HG03135 (cell line): ENCODE results near the gene KPNB1.
"Not testable (repeated sequence)": the region's sequence is repeated elsewhere in the genome, so short reads cannot be mapped to it uniquely, and the experiment has no call there.

ENCODE experiments used
- ATAC-seq: cut with Tn5 transposase; IDR thresholded peaks from one replicate; pipeline ENCODE4 v1.9.1; 2021; ENCODE audit warnings: mild to moderate bottlenecking, moderate library complexity; ENCODE audit not compliant: unreplicated experiment

The KPNB1 gene

DNA sequence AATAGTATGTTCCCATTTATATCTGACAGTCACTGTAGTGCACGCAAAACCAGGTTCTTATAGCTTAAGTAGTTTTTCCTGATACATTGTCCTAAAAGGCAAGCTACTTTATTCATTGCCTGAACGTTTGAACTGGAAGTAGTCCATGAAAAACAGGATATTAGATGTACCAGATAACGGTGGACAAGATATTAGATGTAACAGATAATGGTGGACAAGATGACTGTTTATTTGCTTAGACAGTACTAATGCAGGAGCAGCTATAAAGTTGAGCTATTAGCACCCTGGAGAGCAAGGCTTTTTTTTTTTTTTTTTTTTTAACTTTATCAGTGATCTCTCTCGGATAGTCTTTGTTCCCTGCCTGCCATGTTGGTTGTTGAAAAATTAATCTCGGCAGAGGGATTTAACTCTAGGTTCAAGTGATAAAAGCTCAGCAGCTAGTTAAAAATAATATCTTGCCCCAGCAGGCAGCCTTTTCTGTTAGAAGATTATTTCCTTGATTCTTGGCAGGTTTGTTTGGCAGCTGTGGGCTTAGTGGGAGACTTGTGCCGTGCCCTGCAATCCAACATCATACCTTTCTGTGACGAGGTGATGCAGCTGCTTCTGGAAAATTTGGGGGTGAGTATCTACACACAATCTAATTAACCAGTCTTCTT lies 26.9 kb downstream of the KPNB1 start:
- no peak for ATAC-seq

DNA sequence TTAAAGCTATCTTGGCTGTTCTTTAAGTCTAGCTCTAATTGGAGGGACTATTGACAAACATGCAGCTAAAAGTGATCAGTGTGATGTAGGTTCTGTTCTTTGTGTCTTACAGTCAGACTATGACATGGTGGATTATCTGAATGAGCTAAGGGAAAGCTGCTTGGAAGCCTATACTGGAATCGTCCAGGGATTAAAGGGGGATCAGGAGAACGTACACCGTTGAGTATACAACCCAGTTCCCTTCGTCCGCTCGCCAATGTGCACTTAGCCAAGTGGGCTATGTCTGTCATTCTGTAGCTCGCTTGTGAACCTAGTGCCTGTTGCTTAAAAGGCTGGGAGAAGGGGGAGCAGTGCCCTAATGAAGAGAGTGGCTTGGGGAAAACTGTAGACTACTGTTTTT lies 28.5 kb downstream of the KPNB1 start:
- no peak for ATAC-seq

- no peak for ATAC-seq
These were observed 32.4 kb downstream of the KPNB1 start for GRCh38 chr17:47682138-47682537.

GRCh38 chr17:47682727-47683126 lies 33.0 kb downstream of the KPNB1 start:
- not testable (repeated sequence) for ATAC-seq

GRCh38 chr17:47684025-47684424 lies 34.3 kb downstream of the KPNB1 start:
- ATAC-seq: no peak

DNA sequence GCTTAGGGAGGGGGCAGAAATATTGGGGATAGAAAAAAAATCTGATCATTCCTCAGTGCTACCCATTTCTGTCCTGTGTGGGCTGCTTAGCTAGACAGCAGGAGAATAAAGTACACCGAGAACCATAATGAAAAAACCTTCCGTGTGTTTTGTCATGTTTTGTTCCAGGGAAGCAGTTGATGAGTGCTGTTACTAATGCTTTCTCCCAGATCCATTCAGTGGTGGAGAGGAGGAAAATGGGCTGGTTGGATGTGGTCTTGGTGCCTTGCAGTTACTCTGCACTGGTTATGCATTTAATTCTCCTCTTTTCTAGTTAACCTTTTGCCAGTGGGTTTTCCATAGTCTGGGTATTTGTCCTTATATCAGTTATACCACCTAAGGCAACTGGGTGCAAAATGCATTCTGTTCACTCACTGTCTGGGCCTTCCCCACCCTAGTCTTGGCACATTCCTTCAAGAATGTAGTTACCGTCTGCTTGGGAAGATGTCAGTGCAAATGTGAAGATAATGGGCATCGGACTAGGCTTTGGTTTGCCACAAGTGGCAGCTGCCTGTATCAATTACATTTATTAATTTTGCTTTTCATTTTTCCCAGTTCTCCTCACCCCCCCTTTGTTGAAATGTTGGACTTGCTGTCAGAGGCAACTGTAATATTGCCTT lies 34.9 kb downstream of the KPNB1 start:
- ATAC-seq: no peak

- ATAC-seq: no peak
These were observed 36.0 kb downstream of the KPNB1 start for GRCh38 chr17:47685556-47686275.

DNA sequence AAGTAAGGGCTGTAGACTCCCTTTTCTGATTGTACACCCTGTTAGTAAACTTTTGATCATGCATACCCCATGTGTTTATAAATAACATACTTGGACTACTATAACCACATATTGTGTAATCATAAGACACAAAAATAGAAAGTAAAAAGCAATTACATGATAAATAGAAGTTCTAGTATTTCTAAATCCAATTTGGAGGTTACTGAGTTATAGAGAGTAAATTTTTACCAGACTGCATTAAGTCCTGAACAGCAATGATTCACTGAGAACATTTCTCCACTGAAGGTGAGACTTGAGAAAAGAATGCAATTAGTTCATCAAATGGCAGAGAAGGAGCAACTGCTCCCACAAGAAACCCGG lies 36.5 kb downstream of the KPNB1 start:
- ATAC-seq: no peak

DNA sequence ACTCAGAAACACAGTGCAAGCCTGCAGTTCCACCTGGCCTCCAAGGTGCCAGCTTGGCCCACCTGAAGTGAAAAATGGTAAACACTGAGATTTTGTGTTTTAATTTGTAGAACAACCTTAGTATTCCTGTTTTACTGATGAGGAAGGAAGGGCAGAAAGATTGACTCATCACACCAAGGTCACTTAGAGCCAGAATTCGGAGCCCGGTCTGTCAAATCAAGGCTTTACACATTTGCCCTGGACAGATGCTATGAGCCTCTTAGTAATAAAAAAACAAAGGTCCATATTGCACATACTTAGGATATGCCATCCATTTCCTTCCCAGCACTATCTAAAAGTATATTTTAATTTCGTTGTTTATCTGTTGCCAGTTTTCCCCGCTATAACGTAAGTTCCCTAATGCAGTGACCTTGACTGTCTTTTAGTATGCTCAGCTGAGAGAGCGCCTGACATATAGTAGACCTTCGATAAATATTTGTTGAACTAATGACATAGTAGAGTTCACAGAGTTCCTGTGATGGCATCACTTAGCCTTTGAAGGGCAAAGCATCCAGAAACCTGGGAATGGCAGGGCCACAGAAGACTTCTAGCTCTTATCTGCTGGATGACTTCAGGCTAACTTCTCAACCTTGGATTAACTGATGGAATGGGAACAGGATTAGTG lies 37.1 kb downstream of the KPNB1 start:
- ATAC-seq: no peak

DNA sequence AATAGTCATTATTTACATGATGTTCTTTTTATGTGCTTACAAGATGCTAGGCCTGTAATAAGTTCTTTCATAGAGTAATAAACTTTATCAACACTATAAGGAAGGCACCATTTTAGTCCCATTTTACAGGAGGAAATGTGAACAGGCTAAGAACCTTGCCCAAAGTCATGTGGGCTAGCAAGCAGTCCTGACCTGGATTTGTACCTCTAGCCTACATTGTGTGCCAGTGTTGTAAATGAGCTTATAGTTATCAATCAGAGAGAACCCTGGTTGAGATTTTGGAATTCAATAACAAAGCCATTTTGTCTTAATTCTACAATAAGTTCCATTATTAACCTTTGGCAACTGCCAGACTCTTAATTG lies 37.6 kb downstream of the KPNB1 start:
- no peak for ATAC-seq

DNA sequence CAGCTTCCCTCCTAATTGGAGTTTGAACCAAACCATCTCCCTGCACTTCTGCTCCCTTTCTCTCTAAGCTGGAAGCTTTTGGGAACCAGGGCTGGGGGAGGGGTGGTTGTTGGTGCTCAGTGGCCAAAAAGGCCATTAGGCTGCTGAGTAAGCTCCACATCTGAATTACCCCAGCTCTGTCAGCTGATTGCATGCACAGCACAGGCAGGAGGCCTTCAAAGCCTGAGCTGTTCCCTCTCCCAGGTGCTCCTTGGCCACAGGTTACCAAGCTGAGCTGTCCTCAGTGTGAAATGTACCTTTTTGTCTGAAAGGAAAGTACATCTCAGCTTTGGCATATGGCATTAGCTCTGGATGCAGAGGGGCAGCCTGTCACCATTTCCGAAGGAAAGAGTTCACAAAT lies 38.0 kb downstream of the KPNB1 start:
- no peak for ATAC-seq

- no peak for ATAC-seq
These were observed 40.4 kb downstream of the KPNB1 start for GRCh38 chr17:47690121-47690520.

DNA sequence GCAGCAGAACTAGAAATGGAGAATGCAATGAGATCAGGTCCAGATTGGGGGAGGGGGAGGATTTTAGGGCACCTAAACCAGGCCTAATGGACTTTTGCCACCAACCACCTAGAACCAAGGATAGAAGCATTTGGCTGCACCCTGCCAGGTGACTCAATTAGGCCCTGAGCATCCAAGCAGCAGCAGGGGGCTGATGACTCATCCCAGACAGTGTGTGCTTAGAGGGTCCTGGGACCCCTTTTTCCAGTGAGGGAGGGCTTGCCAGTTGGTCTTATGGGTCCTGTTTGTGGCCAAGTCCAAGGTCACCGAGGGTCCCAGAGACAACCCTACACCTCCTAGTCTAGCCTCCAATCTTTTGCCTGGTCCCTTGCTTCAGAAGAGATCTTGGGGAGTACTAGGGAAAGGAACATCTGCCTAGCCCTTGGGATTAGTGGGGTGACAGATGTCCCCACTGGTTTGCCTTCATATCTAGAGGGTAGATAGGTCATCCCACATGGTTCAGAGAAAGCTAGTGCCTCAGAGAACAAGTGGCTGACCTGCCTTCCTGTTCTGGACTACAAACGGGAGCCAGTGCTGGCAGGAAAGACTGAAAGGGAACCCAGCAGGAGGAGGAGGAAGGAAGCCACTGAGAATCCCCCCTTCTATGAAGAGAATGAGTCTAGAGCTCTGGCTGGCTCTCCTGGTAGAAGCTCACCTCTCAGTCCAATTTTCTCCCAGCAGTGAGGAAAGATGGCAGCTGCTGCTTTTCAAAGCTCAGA lies 42.6 kb downstream of the KPNB1 start:
- no peak for ATAC-seq

GRCh38 chr17:47692895-47693730 lies 43.4 kb downstream of the KPNB1 start:
- ATAC-seq: no peak

DNA sequence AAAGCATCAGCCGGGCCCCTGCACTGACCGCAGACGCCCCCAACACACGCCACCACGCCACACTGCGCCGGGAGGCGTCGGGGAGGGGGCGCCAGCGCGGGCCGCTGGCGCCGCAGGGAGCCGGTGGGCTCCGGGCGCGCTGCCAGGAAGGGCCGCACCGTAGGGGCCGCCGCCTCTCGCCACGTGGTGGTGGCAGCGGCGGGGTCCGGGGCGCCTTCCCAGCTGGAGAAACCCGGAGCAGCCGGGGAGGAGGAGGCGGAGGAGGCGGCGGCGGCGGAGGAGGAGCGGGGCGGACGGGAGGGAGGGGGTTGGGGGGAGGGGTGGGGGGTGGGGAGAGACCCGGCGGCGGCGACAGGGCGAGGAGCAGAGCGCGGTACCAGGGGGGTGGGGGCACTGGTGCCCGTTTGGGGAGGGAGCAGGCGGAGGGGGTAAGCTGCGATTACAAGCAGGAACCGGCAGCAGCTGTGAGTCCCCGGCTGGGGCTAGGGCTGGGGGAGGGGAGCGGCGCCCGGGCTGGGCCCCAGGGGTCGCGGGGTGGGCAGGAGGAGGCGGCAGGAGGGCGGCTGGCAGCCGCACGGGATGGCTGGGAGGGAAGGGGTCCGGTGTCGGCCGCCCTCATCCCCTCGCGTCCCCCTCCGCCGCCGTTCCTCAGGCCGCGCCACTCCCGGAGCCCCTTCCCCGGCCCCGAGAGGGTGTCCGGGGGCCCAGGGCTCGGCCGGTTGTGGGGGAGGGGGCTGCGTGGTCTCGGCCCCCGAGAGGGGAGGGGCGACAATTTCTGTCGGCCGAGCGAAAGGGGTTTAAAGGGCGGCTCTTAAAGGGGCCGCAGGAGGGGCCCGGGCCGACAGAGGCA lies 44.2 kb downstream of the KPNB1 start, which contains the start of gene TBKBP1:
TBKBP1 (plus strand) TSS at position 431 of the 850 bp plus-strand sequence. CDS start 1,952 bp downstream, outside the sequence.
- ATAC-seq: no peak

DNA sequence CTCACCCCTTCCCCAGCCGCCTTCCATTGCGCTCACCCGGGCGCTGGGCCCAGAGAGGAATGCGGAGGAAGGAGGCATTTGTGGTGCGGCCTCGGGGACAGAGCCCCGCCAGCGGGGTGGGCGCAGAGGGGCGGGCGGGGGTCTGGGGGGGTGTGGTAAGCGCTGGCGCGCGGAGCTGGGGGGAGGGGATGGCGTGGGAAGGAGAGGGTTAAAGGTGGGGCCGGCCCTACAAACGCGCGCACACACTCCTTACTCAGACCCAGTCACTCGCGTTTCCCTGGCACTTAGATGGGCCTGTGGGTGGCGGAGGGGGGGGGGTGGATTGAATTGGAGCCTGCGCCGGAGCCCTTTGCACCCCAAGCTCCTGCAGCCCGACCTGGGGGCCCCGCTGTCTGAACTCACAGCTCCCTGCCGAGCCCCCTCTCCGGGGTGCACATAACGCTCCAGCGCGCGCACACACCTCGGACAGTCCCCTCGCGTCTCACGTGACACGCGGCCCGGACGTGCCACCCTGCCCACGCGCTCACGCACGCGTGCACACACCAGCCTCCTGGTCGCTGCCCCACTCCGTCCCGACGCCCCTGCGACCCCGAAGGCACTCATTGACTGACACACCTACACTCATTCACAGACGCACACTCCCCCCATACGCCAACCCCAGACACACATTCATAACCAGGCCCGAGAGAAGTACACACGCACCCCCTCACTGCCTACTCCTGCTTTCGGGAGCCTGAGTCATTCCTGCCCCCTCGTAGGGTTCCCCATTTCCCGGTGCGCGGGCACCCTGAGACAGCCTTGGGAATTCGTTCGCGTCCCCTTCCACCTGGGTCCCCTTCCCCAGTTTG lies 45.1 kb downstream of the KPNB1 start:
- no peak for ATAC-seq

GRCh38 chr17:47695429-47696376 lies 46.0 kb downstream of the KPNB1 start:
- no peak for ATAC-seq
